Lung (tissue), 12 donors: ENCODE data around the gene PARD6B. TPM values are rescaled to one million over a fixed set of nuclear protein-coding genes. Genes with fewer than 3 reads are reported as not detected.
"Not testable (repeated sequence)": the region's sequence is repeated elsewhere in the genome, so short reads cannot be mapped to it uniquely, and the experiment has no call there.

Experiments
- ATAC-seq: fragments of 200-7000 bp; cut with Tn5 transposase; one replicate; pipeline ENCODE4 v1.9.1; 2020; ENCODE audit warnings: moderate number of reproducible peaks; ENCODE audit not compliant: insufficient read depth, low FRiP score
- DNase-seq, 3 donors: peaks; one replicate each; pipeline ENCODE4 v3.0.0-alpha.2; 2013 to 2017
- H3K27ac ChIP-seq, 2 donors: one replicate each; pipeline ENCODE4 v1.5.1; 2013; ENCODE audit warnings: mild to moderate bottlenecking in 2 of 2, moderate library complexity in 2 of 2, control low read depth in 1 of 2, inconsistent platforms in 1 of 2, low read depth in 1 of 2, low read length in 1 of 2
- H3K27me3 ChIP-seq, 3 donors: one replicate each; pipeline ENCODE4 v1.5.1; 2013; ENCODE audit warnings: low read length in 2 of 3; ENCODE audit not compliant: control insufficient read depth in 3 of 3, insufficient read depth in 3 of 3
- H3K36me3 ChIP-seq, 4 donors: one replicate each; pipeline ENCODE4 v1.5.1; 2013; ENCODE audit warnings: low read length in 4 of 4, mild to moderate bottlenecking in 1 of 4, moderate library complexity in 1 of 4; ENCODE audit not compliant: control insufficient read depth in 4 of 4, insufficient read depth in 4 of 4
- H3K4me1 ChIP-seq, 5 donors: one replicate each; pipeline ENCODE4 v1.5.1; 2013; ENCODE audit warnings: low read length in 5 of 5, mild to moderate bottlenecking in 2 of 5, moderate library complexity in 1 of 5; ENCODE audit not compliant: control insufficient read depth in 5 of 5, insufficient read depth in 5 of 5
- H3K4me3 ChIP-seq: one replicate; pipeline ENCODE4 v1.5.1; 2013; ENCODE audit warnings: mild to moderate bottlenecking, control low read depth, moderate library complexity
- H3K9ac ChIP-seq, 2 donors: one replicate each; pipeline ENCODE4 v1.5.1; 2013; ENCODE audit warnings: low read length in 2 of 2, control low read depth in 1 of 2; ENCODE audit not compliant: insufficient read depth in 1 of 2
- H3K9me3 ChIP-seq, 4 donors: one replicate each; pipeline ENCODE4 v1.5.1; 2013; ENCODE audit warnings: low read length in 3 of 4, mild to moderate bottlenecking in 1 of 4, moderate library complexity in 1 of 4; ENCODE audit not compliant: control insufficient read depth in 4 of 4, insufficient read depth in 3 of 4
- CTCF ChIP-seq: IDR thresholded peaks from 2 replicates; pipeline ENCODE4 v1.5.1; 2012; ENCODE audit warnings: mild to moderate bottlenecking; ENCODE audit errors: control extremely low read depth, extremely low read depth
- WGBS, 2 donors: extraction: QIAGEN DNeasy Blood & Tissue Kit; methylation state at CpG; one replicate each; pipeline ENCODE4 v1.1.7; 2013; 5-methylcytosine and 5-hydroxymethylcytosine counted together
- polyA plus RNA-seq, 2 donors: library from polyadenylated mRNA; stranded (reverse); fragments of 200-250 nt; gene quantifications; one replicate each; pipeline ENCODE4 v1.2.1, GENCODE V29; 2013
- total RNA-seq, 2 donors: library from RNA; depleted of rRNA in 1 of 2; stranded (reverse); fragments of >200 nt in 1 of 2; gene quantifications; one replicate each; pipeline ENCODE4 v1.2.1, GENCODE V29; 2014 to 2021
- donor health status: control.
- donor health status: control.
- donor health status: Bipolar disorder and iron deficiency.
- donor health status: healthy.
- donor health status: DM: yes; HTN: yes; CAD: no.

The PARD6B gene
- total and polyA plus RNA-seq, 4 donors: 2.0 to 41.8 (median 25.8) TPM

- H3K4me3 ChIP-seq: no peak overlapping the region
- H3K27me3 ChIP-seq: no peaks in the 10 kb centered on the region
- 53 to 85% methylated on average over 12 of the region's 12 CpGs for WGBS, 2 donors
- DNase-seq (peak; percentile 59 to 63 (median 61)), ATAC-seq (peak; percentile 7)
- peak overlapping the region in 1 of 2 donors; percentile 16 for H3K9ac ChIP-seq
- no peaks in the 10 kb centered on the region for H3K9me3 ChIP-seq
- TF ChIP-seq CTCF: no peak
- H3K4me1 ChIP-seq: peaks cover 2 to 14% (median 6%) of the 10 kb centered on the region in 5 donors
- peak overlapping the region; percentile 2 to 88 for H3K27ac ChIP-seq
- H3K36me3 ChIP-seq: no peaks in the 10 kb centered on the region
Observed at GRCh38 chr20:50762435-50763220, 31.2 kb downstream of the PARD6B start.

GRCh38 chr20:50763550-50764458 is 32.4 kb downstream of the PARD6B start:
- not testable (repeated sequence) for H3K9me3 ChIP-seq, H3K4me3 ChIP-seq, H3K36me3 ChIP-seq, H3K9ac ChIP-seq, H3K27me3 ChIP-seq, ATAC-seq
- peak in 2 of 3 donors; percentile 21 to 35 for DNase-seq
- Histone ChIP-seq H3K27ac (peak overlapping the region in 1 of 2 donors; percentile 63), H3K4me1 (peaks cover 2 to 14% (median 6%) of the 10 kb centered on the region in 5 donors)
- 85 to 87% methylated on average over 18 to 20 of the region's 20 CpGs for WGBS, 2 donors

GRCh38 chr20:50765251-50765650 is 33.9 kb downstream of the PARD6B start:
- not testable (repeated sequence) for H3K9ac ChIP-seq, DNase-seq, H3K36me3 ChIP-seq, ATAC-seq, H3K9me3 ChIP-seq, H3K4me3 ChIP-seq, H3K27me3 ChIP-seq, H3K27ac ChIP-seq
- H3K4me1 ChIP-seq: peaks cover 2 to 14% (median 6%) of the 10 kb centered on the region in 5 donors
- 86 to 90% methylated on average over 10 of the region's 10 CpGs for WGBS, 2 donors

- WGBS, 2 donors: 63 to 80% methylated on average over 3 of the region's 3 CpGs
Observed at GRCh38 chr20:50765674-50766073, 34.3 kb downstream of the PARD6B start.

GRCh38 chr20:50766955-50767809 is 35.8 kb downstream of the PARD6B start:
- 59 to 73% methylated on average over 7 to 8 of the region's 10 CpGs for WGBS, 2 donors
- H3K4me1 ChIP-seq, H3K27me3 ChIP-seq, H3K4me3 ChIP-seq, H3K27ac ChIP-seq, ATAC-seq, H3K9ac ChIP-seq, H3K9me3 ChIP-seq, H3K36me3 ChIP-seq: not testable (repeated sequence)
- peak in 1 of 3 donors; percentile 18 for DNase-seq

More at GRCh38 chr20:50765674-50766073, 34.3 kb downstream of the PARD6B start:
- no peak for TF ChIP-seq CTCF
- H3K27ac ChIP-seq: no peak overlapping the region
- ATAC-seq: no peak
- no peak overlapping the region for H3K9ac ChIP-seq
- no peaks in the 10 kb centered on the region for H3K9me3 ChIP-seq
- no peak overlapping the region for H3K4me3 ChIP-seq
- peaks cover 2 to 14% (median 6%) of the 10 kb centered on the region in 5 donors for H3K4me1 ChIP-seq
- H3K36me3 ChIP-seq: no peaks in the 10 kb centered on the region
- DNase-seq: no peak
- no peaks in the 10 kb centered on the region for H3K27me3 ChIP-seq

GRCh38 chr20:50768991-50769390 is 37.6 kb downstream of the PARD6B start:
- not testable (repeated sequence) for H3K4me1 ChIP-seq, H3K9me3 ChIP-seq, ATAC-seq, H3K27me3 ChIP-seq, H3K36me3 ChIP-seq, H3K4me3 ChIP-seq, H3K27ac ChIP-seq, DNase-seq, H3K9ac ChIP-seq
- WGBS, 2 donors: 28 to 74% methylated on average over 5 to 7 of the region's 7 CpGs
